NT2/D1 (cell line): ENCODE data around the gene DOLPP1.
A peak's percentile ranks its signal among the peaks of the same experiment; 100 is the strongest.
"Not testable (repeated sequence)": the region's sequence is repeated elsewhere in the genome, so short reads cannot be mapped to it uniquely, and the experiment has no call there.

Experiments
- DNase-seq: peaks from one replicate; pipeline ENCODE4 v3.0.0-alpha.2; 2011; ENCODE audit warnings: low read depth, low spot score
- H3K27me3 ChIP-seq: 2 replicates; pipeline ENCODE4 v1.6.0; 2011; ENCODE audit warnings: mild to moderate bottlenecking; ENCODE audit not compliant: insufficient read length, insufficient read depth
- H3K36me3 ChIP-seq: 2 replicates; pipeline ENCODE4 v1.6.1; 2011; ENCODE audit warnings: mild to moderate bottlenecking, low read length, mixed read lengths; ENCODE audit not compliant: insufficient read depth, insufficient read length
- H3K4me1 ChIP-seq: 2 replicates; pipeline ENCODE4 v1.5.1; 2011; ENCODE audit not compliant: insufficient read depth, insufficient read length
- H3K4me3 ChIP-seq: 2 replicates; pipeline ENCODE4 v1.5.1; 2011; ENCODE audit warnings: low read depth; ENCODE audit not compliant: insufficient read length
- H3K9ac ChIP-seq: 2 replicates; pipeline ENCODE4 v1.6.0; 2011; ENCODE audit warnings: low read depth; ENCODE audit not compliant: insufficient read length
- H3K9me3 ChIP-seq: 2 replicates; pipeline ENCODE4 v1.5.1; 2011; ENCODE audit warnings: mild to moderate bottlenecking, low read length; ENCODE audit not compliant: insufficient read depth
- SUZ12 ChIP-seq: IDR thresholded peaks from 2 replicates; pipeline ENCODE4 v1.6.1; 2011; ENCODE audit not compliant: insufficient read length, insufficient read depth; ENCODE audit errors: extremely low read depth
- YY1 ChIP-seq: IDR thresholded peaks from 2 replicates; pipeline ENCODE4 v1.6.1; 2011; ENCODE audit not compliant: insufficient read length, insufficient read depth
- ZNF274 ChIP-seq: IDR thresholded peaks from 2 replicates; pipeline ENCODE4 v1.6.1; 2011; ENCODE audit warnings: mild to moderate bottlenecking, low read depth, low read length

DOLPP1 gene

DNA sequence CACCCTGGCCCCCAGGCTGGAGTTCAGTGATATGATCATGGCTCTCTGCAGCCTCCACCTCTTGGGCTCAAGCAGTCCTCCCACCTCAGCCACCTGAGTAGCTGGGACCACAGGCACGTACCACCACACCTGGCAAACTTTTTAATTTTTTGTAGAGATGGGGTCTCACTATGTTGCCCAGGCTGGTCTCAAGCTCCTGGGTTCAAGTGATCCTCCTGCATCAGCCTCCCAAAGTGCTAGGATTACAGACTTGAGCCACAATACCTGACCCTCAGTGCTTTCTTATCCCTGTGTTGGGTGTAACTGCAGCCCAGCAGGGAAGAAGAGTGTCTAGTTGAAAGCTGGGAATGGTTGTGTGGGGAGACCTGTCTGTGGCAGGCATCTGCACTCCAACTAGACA, 41.2 kb downstream of the DOLPP1 start:
- Histone ChIP-seq H3K4me1 (peaks cover 11% of the 10 kb centered on the region), H3K27me3 (no peaks in the 10 kb centered on the region), H3K9ac (no peak overlapping the region), H3K4me3 (no peak overlapping the region), H3K9me3 (no peaks in the 10 kb centered on the region), H3K36me3 (peaks cover 54% of the 10 kb centered on the region)
- TF ChIP-seq SUZ12 (no peak), ZNF274 (no peak), YY1 (no peak)
- DNase-seq, result no peak

DNA sequence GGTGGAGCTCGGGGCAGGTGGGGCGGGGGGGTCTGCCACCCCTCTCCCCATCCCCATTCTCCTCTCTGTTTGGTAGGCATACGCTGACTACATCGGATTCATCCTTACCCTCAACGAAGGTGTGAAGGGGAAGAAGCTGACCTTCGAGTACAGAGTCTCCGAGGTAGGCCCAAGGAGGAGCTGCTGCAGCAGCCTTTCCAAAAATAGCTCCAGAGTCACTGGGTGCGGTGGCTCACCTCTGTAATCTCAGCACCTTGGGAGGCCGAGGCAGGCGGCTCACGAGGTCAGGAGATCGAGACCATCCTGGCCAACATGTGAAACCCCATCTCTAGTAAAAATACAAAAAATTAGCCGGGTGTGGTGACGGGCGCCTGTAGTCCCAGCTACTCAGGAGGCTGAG, 42.1 kb downstream of the DOLPP1 start:
- not testable (repeated sequence) for H3K9me3 ChIP-seq

DNA sequence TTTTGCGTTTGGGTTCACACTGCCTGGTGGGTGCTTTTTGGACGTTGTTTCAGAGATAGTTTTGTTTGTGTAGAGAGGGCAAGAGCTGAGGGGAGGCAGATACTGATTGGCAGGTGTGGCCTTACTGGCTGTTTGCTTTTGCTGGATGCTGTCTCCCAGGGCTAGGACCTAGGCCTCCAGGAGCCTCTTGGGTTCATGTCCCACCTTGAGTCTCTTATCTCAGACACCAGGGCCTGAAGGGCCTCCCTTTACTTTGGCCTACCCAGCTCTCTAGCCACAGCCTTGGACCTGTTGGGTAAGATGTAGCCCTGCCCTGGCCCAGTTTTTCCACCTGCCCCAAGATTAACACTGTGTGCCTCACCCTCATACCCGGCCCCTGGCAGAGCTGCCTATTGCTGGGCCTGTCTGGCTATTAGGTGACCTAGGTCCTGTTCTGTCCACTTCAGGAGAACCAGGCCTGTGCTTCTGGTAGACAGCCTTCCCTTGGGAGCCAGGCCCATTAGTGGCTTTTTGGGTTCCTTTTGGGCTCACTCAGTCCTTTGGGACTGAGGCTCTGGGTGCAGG, 43.7 kb downstream of the DOLPP1 start:
- no peaks in the 10 kb centered on the region for H3K27me3 ChIP-seq
- H3K9me3 ChIP-seq, result no peaks in the 10 kb centered on the region
- H3K4me3 ChIP-seq, result no peak overlapping the region
- no peak for TF ChIP-seq YY1
- peaks cover 19% of the 10 kb centered on the region for H3K4me1 ChIP-seq
- no peak overlapping the region for H3K9ac ChIP-seq
- no peak for DNase-seq
- peaks cover 66% of the 10 kb centered on the region for H3K36me3 ChIP-seq

More for the DNA sequence above, 42.1 kb downstream of the DOLPP1 start:
- DNase-seq, H3K4me3 ChIP-seq, H3K9ac ChIP-seq, H3K27me3 ChIP-seq: not testable (repeated sequence)
- Histone ChIP-seq H3K36me3 (peaks cover 61% of the 10 kb centered on the region), H3K4me1 (peaks cover 18% of the 10 kb centered on the region)

DNA sequence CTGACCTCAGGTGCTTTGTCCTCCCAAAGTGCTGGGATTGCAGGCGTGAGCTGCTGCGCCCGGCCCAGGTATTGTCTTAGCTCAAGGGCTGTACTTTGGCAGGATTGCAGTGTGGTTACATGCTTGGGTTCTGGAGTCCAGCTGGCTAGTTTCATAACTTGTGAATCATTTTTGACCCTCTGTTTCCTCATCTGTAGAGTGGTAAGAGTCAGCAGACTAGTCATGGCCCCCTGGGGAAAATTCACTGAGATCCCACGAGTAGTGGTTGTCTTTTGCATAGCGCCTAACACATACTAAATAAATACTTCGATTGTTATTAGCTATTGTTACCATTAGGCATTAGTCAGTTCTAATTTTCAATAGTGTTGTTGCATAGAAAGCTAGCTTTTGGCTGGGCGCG, 44.6 kb downstream of the DOLPP1 start:
- Histone ChIP-seq H3K4me1 (peaks cover 19% of the 10 kb centered on the region), H3K36me3 (peaks cover 73% of the 10 kb centered on the region), H3K4me3 (no peak overlapping the region), H3K27me3 (no peaks in the 10 kb centered on the region), H3K9ac (no peak overlapping the region), H3K9me3 (no peaks in the 10 kb centered on the region)
- TF ChIP-seq YY1, result no peak
- no peak for TF ChIP-seq SUZ12
- TF ChIP-seq ZNF274, result no peak
- DNase-seq, result no peak

DNA sequence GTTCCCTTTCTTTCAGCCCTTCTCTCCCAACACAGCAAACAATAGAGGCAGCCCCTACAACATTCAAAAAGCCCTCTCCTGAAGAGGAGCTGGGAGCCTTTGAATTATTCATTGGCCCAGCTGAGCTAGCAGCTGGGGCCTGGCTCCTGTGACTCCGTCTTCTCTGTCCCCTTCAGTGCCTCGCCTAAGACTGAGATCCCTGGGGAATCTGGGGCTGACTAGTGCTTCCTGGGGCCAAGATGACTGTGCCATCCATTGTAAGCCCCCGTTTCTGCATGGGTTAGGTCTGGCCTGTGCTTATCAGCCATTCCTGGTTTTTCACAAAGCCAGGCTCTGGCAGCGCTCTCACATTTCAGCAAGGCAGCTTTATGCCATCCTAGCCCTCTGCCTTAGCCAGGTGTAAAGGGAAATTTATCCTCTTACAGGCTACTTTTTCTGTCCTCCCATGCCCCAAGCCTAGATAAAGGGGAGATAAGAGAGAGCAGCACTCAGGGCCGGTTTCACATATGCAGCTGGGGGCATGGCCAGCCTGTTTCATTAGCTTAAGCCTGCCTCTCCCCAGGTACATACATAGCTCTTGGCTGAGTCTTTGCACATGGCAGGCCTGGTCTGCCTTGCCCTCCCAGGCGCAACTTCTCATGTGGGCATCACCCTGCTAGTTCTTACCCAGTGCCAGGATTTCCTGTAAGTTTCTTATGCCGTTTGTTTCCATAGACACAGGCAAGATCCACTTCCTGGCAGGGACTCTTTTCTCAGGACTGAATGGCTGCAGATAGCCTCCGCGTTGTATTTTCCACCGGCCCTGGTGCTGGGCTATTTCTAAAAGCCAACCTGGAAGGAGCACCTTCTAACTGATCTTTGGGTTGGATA, 46.1 kb downstream of the DOLPP1 start:
- Histone ChIP-seq H3K9me3 (no peaks in the 10 kb centered on the region), H3K9ac (peak overlapping the region; percentile 68), H3K4me1 (peaks cover 23% of the 10 kb centered on the region), H3K27me3 (no peaks in the 10 kb centered on the region), H3K4me3 (no peak overlapping the region), H3K36me3 (peaks cover 73% of the 10 kb centered on the region)
- no peak for TF ChIP-seq SUZ12
- no peak for TF ChIP-seq YY1
- no peak for TF ChIP-seq ZNF274
- DNase-seq, result peak; percentile 84

DNA sequence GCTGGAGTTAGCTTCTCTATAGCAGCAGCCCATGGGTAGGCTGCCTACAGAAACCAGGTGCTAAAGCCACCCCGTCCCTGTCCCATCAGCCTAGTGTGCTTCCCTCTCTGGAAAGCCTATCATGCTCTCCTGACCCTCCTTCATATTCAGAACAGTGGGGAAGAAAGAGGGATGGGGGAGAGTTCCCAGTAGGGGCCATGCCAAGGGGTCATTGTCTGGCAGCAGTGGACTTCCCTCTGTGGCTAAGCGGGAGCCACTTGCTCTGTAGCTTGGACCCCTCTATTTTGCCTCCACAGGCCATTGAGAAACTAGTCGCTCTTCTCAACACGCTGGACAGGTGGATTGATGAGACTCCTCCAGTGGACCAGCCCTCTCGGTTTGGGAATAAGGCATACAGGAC, 47.8 kb downstream of the DOLPP1 start:
- no peak for TF ChIP-seq YY1
- H3K4me3 ChIP-seq, result no peak overlapping the region
- DNase-seq, result no peak
- H3K9ac ChIP-seq, result peak overlapping the region; percentile 3
- no peaks in the 10 kb centered on the region for H3K27me3 ChIP-seq
- H3K9me3 ChIP-seq, result no peaks in the 10 kb centered on the region
- peaks cover 75% of the 10 kb centered on the region for H3K36me3 ChIP-seq
- H3K4me1 ChIP-seq, result peaks cover 27% of the 10 kb centered on the region

DNA sequence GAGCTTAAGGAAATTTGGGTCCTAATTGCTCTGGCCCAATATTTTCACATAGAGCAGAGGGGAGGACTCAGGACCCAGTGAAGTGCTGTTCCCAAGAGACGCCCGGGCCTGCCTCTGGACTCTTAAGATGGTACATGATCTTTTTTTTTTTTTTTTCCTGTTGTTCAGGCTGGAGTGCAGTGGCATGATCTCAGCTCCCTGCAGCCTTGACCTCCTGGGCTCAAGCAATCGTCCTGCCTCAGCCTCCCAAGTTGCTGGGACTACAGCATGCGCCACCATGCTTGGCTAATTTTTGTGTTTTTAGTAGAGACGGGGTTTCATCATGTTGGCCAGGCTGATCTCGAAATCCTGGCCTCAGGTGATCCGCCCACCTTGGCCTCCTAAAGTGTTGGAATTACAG, 49.4 kb downstream of the DOLPP1 start:
- H3K4me1 ChIP-seq, result peaks cover 25% of the 10 kb centered on the region
- H3K9ac ChIP-seq, DNase-seq, H3K9me3 ChIP-seq, H3K4me3 ChIP-seq, H3K27me3 ChIP-seq: not testable (repeated sequence)
- peaks cover 72% of the 10 kb centered on the region for H3K36me3 ChIP-seq

DNA sequence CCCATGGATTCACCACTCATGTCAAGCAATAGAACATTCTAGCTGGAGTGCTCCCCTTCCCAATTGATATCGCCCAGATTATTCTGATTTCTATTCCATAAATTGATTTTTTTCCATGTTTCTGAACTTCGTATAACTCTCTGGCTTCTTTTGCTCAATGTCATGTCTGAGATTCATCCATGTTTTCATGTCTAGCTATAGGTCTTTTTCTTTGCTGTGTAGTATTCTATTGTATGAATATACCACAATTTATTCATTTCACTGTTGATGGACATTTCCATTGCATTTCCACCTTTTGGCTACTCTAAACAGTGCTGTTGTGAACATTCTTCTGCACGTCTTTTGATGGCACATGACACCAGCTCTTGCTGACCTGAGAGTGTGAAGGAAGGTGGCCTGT, 49.9 kb downstream of the DOLPP1 start:
- Histone ChIP-seq H3K27me3 (no peaks in the 10 kb centered on the region), H3K9me3 (no peaks in the 10 kb centered on the region), H3K36me3 (peaks cover 72% of the 10 kb centered on the region), H3K4me1 (peaks cover 20% of the 10 kb centered on the region), H3K4me3 (no peak overlapping the region), H3K9ac (no peak overlapping the region)
- DNase-seq, result no peak
- TF ChIP-seq SUZ12 (no peak), YY1 (no peak), ZNF274 (no peak)
